Smooth muscle cell (in vitro differentiated cells): ENCODE data around the gene SH3BGR. TPM values are rescaled to one million over a fixed set of nuclear protein-coding genes. Genes with fewer than 3 reads are reported as not detected.

ENCODE experiments used
- DNase-seq: peaks from one replicate; lab custom pipeline; 2025; ENCODE audit not compliant: unreplicated experiment; lab: John Stamatoyannopoulos, UW
- H2AFZ ChIP-seq: fragments of 200-600 bp; sonication (generic); 2 replicates; pipeline ENCODE4 v1.6.0; 2016; ENCODE audit warnings: antibody characterized with exemption, low read depth, mild to moderate bottlenecking
- H3F3A ChIP-seq: fragments of 200-600 bp; sonication (generic); 2 replicates; pipeline ENCODE4 v1.6.0; 2017; ENCODE audit warnings: antibody characterized with exemption, low read depth
- H3K27ac ChIP-seq: fragments of 200-600 bp; sonication (generic); 2 replicates; pipeline ENCODE4 v1.5.1; 2016; ENCODE audit warnings: low read depth, mild to moderate bottlenecking
- H3K27me3 ChIP-seq: fragments of 200-600 bp; sonication (generic); 2 replicates; pipeline ENCODE4 v1.6.1; 2016; ENCODE audit warnings: low read depth, mild to moderate bottlenecking
- H3K36me3 ChIP-seq: fragments of 200-600 bp; sonication (generic); 2 replicates; pipeline ENCODE4 v1.5.1; 2016; ENCODE audit warnings: low read depth
- H3K4me1 ChIP-seq: fragments of 200-600 bp; sonication (generic); 2 replicates; pipeline ENCODE4 v1.5.1; 2016; ENCODE audit warnings: low read depth
- H3K4me2 ChIP-seq: fragments of 200-600 bp; sonication (generic); 2 replicates; pipeline ENCODE4 v1.6.0; 2016; ENCODE audit warnings: mild to moderate bottlenecking
- H3K4me3 ChIP-seq: fragments of 200-600 bp; sonication (generic); 2 replicates; pipeline ENCODE4 v1.5.1; 2016; ENCODE audit warnings: mild to moderate bottlenecking
- H3K79me2 ChIP-seq: fragments of 200-600 bp; sonication (generic); 2 replicates; pipeline ENCODE4 v1.6.0; 2016; ENCODE audit warnings: low read depth, mild to moderate bottlenecking
- H3K9ac ChIP-seq: fragments of 200-600 bp; sonication (generic); 2 replicates; pipeline ENCODE4 v1.6.0; 2016; ENCODE audit warnings: low read depth
- H3K9me3 ChIP-seq: fragments of 200-600 bp; sonication (generic); replicated peaks from 2 replicates; pipeline ENCODE4 v1.5.1; 2016; ENCODE audit warnings: low read depth
- H4K20me1 ChIP-seq: fragments of 200-600 bp; sonication (generic); 2 replicates; pipeline ENCODE4 v1.6.0; 2016; ENCODE audit warnings: low read depth
- WGBS: methylation state at CpG from one replicate; pipeline ENCODE4 v1.1.7; 2016; ENCODE audit warnings: low lambda C conversion rate; 5-methylcytosine and 5-hydroxymethylcytosine counted together
- polyA plus RNA-seq: library from polyadenylated mRNA; unstranded; fragments of >200 nt; fragmentation: Nextera tagmentation; extraction: Ambion mirVana; gene quantifications from 2 replicates; pipeline ENCODE4 v1.2.1, GENCODE V29; 2016
- total RNA-seq: library from RNA; depleted of rRNA; stranded (reverse); fragments of >200 nt; gene quantifications from 2 replicates; pipeline ENCODE4 v1.2.3, GENCODE V29; 2014
- TF ChIP-seq, protein P1 (sequence below): fragments of 200-600 bp; sonication (generic); IDR thresholded peaks from 2 replicates; pipeline ENCODE4 v1.5.1; 2017; ENCODE audit warnings: borderline replicate concordance, mild to moderate bottlenecking, antibody characterized with exemption; ENCODE audit not compliant: insufficient read depth, poor library complexity, severe bottlenecking

Gene SH3BGR
- total and polyA plus RNA-seq, 2 experiments from 2014 or later: 4.9 to 12.5 TPM

GRCh38 chr21:39429445-39429844, 22.3 kb upstream of the SH3BGR start:
- Histone ChIP-seq H2AFZ (no peak overlapping the region), H3K9ac (no peak overlapping the region), H3K9me3 (no peaks in the 10 kb centered on the region), H3K27me3 (no peaks in the 10 kb centered on the region), H3K36me3 (no peaks in the 10 kb centered on the region), H3K4me2 (no peak overlapping the region), H4K20me1 (no peaks in the 10 kb centered on the region), H3F3A (no peaks in the 10 kb centered on the region), H3K4me3 (no peak overlapping the region), H3K27ac (no peak overlapping the region), H3K79me2 (no peaks in the 10 kb centered on the region), H3K4me1 (peaks cover 14% of the 10 kb centered on the region)
- no peak for DNase-seq
- WGBS: 92% methylated on average over 2 of the region's 2 CpGs
- TF ChIP-seq, protein P1, sequence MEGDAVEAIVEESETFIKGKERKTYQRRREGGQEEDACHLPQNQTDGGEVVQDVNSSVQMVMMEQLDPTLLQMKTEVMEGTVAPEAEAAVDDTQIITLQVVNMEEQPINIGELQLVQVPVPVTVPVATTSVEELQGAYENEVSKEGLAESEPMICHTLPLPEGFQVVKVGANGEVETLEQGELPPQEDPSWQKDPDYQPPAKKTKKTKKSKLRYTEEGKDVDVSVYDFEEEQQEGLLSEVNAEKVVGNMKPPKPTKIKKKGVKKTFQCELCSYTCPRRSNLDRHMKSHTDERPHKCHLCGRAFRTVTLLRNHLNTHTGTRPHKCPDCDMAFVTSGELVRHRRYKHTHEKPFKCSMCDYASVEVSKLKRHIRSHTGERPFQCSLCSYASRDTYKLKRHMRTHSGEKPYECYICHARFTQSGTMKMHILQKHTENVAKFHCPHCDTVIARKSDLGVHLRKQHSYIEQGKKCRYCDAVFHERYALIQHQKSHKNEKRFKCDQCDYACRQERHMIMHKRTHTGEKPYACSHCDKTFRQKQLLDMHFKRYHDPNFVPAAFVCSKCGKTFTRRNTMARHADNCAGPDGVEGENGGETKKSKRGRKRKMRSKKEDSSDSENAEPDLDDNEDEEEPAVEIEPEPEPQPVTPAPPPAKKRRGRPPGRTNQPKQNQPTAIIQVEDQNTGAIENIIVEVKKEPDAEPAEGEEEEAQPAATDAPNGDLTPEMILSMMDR: no peak

DNA sequence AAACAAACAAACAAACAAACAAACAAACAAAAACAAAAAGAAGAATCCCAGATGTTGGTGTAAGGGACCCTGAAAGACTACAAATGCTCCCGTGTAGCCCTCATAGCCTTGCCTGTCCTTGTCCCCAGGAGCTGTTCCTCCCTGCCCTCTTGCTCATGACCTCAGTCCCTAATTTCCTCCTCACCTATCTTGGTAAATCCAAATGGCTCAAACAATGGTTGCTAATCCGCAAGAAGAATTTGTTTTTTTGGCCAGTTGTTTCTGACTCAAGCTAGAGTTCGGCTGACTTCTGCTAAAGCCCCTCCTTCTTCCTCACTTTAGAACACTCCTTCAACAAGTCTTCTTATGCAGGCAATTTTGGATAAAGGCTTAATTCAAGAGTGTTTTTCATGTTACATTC, 21.8 kb upstream of the SH3BGR start:
- H3K9me3 ChIP-seq: no peaks in the 10 kb centered on the region
- no peaks in the 10 kb centered on the region for H3F3A ChIP-seq
- H3K4me3 ChIP-seq: no peak overlapping the region
- H4K20me1 ChIP-seq: no peaks in the 10 kb centered on the region
- no peaks in the 10 kb centered on the region for H3K27me3 ChIP-seq
- 93% methylated on average over 3 of the region's 3 CpGs for WGBS
- H3K4me1 ChIP-seq: peaks cover 14% of the 10 kb centered on the region
- no peak overlapping the region for H2AFZ ChIP-seq
- no peaks in the 10 kb centered on the region for H3K79me2 ChIP-seq
- H3K9ac ChIP-seq: no peak overlapping the region
- no peak for DNase-seq
- TF ChIP-seq, protein P1: no peak
- peak overlapping the region; percentile 11 for H3K4me2 ChIP-seq
- no peak overlapping the region for H3K27ac ChIP-seq
- no peaks in the 10 kb centered on the region for H3K36me3 ChIP-seq

DNA sequence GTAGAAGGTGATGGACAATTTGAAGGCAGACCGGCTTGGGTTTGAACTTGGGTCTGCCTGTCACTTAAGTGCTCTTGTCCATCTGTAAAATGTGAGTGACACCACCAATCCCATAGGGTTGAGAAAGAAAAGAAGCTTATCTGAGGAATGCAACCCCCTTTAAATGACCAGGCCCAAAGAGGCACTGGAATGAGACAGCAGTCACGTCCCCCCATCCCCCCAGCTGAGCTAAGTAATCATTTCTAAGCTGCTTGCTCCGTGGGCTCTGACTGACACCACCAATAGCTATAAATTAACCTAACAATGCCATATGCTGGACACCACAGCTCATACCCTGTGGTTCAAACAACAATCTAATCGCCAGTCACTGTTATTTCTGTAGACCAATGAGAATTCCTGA, 21.3 kb upstream of the SH3BGR start:
- no peaks in the 10 kb centered on the region for H3F3A ChIP-seq
- TF ChIP-seq, protein P1: no peak
- DNase-seq: no peak
- no peaks in the 10 kb centered on the region for H4K20me1 ChIP-seq
- no peaks in the 10 kb centered on the region for H3K27me3 ChIP-seq
- H3K4me1 ChIP-seq: peaks cover 14% of the 10 kb centered on the region
- no peaks in the 10 kb centered on the region for H3K36me3 ChIP-seq
- no peak overlapping the region for H3K4me3 ChIP-seq
- H3K9me3 ChIP-seq: no peaks in the 10 kb centered on the region
- 39% methylated on average over 4 of the region's 4 CpGs for WGBS
- H3K4me2 ChIP-seq: peak overlapping the region; percentile 39
- H2AFZ ChIP-seq: no peak overlapping the region
- H3K27ac ChIP-seq: no peak overlapping the region
- no peaks in the 10 kb centered on the region for H3K79me2 ChIP-seq
- H3K9ac ChIP-seq: no peak overlapping the region

DNA sequence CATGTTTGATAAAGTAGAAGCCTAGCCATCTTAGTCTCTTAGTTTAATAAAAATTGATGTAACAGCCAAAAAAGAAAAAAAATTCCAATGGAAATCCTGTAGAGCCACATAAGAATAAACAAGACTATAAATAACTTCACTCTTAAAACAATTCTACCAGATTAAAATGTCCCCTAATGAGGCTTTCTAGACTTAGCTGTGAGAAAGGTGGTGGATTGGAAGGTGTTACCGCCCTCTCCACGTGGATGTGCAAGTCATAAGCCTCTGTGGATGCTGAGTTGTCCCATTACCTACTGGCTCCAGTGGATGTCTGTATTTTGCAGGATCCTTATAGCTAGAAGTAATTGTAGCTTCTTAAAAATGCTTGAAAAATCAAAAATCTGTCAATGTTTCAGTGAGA, 20.8 kb upstream of the SH3BGR start:
- Histone ChIP-seq H3K79me2 (no peaks in the 10 kb centered on the region), H3K36me3 (no peaks in the 10 kb centered on the region), H3K9me3 (no peaks in the 10 kb centered on the region), H3K27me3 (no peaks in the 10 kb centered on the region), H3K27ac (no peak overlapping the region), H3K9ac (no peak overlapping the region), H3K4me3 (no peak overlapping the region), H3F3A (no peaks in the 10 kb centered on the region), H4K20me1 (no peaks in the 10 kb centered on the region), H2AFZ (no peak overlapping the region), H3K4me1 (peaks cover 14% of the 10 kb centered on the region), H3K4me2 (peak overlapping the region; percentile 39)
- WGBS: 70% methylated on average over 2 of the region's 2 CpGs
- no peak for DNase-seq
- TF ChIP-seq, protein P1: no peak
